Endodermal cell (in vitro differentiated cells): Measurements from ENCODE around the gene GFRA3. TPM values are rescaled to one million over a fixed set of nuclear protein-coding genes. Genes with fewer than 3 reads are reported as not detected.
"Not testable (repeated sequence)": the region's sequence is repeated elsewhere in the genome, so short reads cannot be mapped to it uniquely, and the experiment has no call there.

Experiments used
- DNase-seq: peaks from one replicate; pipeline ENCODE4 v3.0.0-alpha.2; 2017
- H3K27ac ChIP-seq: 2 replicates; pipeline ENCODE4 v1.5.1; 2013; ENCODE audit warnings: mild to moderate bottlenecking, low read depth, low read length, moderate library complexity
- H3K27me3 ChIP-seq: 2 replicates; pipeline ENCODE4 v1.6.1; 2013; ENCODE audit warnings: mild to moderate bottlenecking, low read length, moderate library complexity; ENCODE audit not compliant: insufficient read depth, control insufficient read depth, poor library complexity, severe bottlenecking
- H3K36me3 ChIP-seq: 2 replicates; pipeline ENCODE4 v1.7.0; 2013; ENCODE audit warnings: mild to moderate bottlenecking, low read length, moderate library complexity; ENCODE audit not compliant: control insufficient read depth, insufficient read depth
- H3K4me1 ChIP-seq: one replicate; pipeline ENCODE4 v1.7.0; 2013; ENCODE audit warnings: low read length; ENCODE audit not compliant: control insufficient read depth, insufficient read depth
- H3K4me3 ChIP-seq: 2 replicates; pipeline ENCODE4 v1.5.1; 2013; ENCODE audit warnings: mild to moderate bottlenecking, low read length, moderate library complexity
- H3K9ac ChIP-seq: 2 replicates; pipeline ENCODE4 v1.6.1; 2013; ENCODE audit warnings: mild to moderate bottlenecking, low read length, moderate library complexity; ENCODE audit not compliant: poor library complexity, severe bottlenecking; ENCODE audit errors: extremely low read depth
- H3K9me3 ChIP-seq: 2 replicates; pipeline ENCODE4 v1.6.1; 2013; ENCODE audit warnings: mild to moderate bottlenecking, low read length, moderate library complexity; ENCODE audit not compliant: control insufficient read depth
- H3K27ac Mint-ChIP-seq: 2 replicates; pipeline ENCODE4 v1.8.0; 2020; ENCODE audit warnings: mixed read lengths
- H3K27me3 Mint-ChIP-seq: 2 replicates; pipeline ENCODE4 v1.8.0; 2021; ENCODE audit warnings: mild to moderate bottlenecking, mixed read lengths; ENCODE audit not compliant: insufficient read depth
- H3K36me3 Mint-ChIP-seq: 2 replicates; pipeline ENCODE4 v1.8.0; 2020; ENCODE audit warnings: low read depth, mixed read lengths
- H3K4me1 Mint-ChIP-seq: 2 replicates; pipeline ENCODE4 v1.8.0; 2020; ENCODE audit warnings: mixed read lengths
- H3K4me3 Mint-ChIP-seq: 2 replicates; pipeline ENCODE4 v1.8.0; 2020; ENCODE audit warnings: mild to moderate bottlenecking, moderate library complexity, mixed read lengths
- H3K9me3 Mint-ChIP-seq: 2 replicates; pipeline ENCODE4 v1.8.0; 2020; ENCODE audit warnings: mild to moderate bottlenecking, mixed read lengths
- CTCF ChIP-seq: fragments of 200-600 bp; sonication (generic); conservative IDR thresholded peaks from 2 replicates; pipeline ENCODE4 v1.5.0; 2021; ENCODE audit warnings: antibody characterized with exemption, mild to moderate bottlenecking
- WGBS, 2 experiments: methylation state at CpG; one replicate each; pipeline versions ENCODE4 v1.1.5 to v1.1.7; 2013; ENCODE audit warnings: missing lambda C conversion rate in 2 of 2, mixed read lengths in 1 of 2; ENCODE audit not compliant: insufficient coverage in 1 of 2, insufficient read length in 1 of 2; 5-methylcytosine and 5-hydroxymethylcytosine counted together
- long read RNA-seq, 4 experiments: library from polyadenylated mRNA in 2 of 4; library from RNA in 1 of 4; library from capped mRNA in 1 of 4; stranded (forward) in 3 of 4; unstranded in 1 of 4; transcript quantifications; one replicate each; pipeline ENCODE4 v2.0.0, GENCODE V29; 2020 to 2021; ENCODE audit warnings: inconsistent platforms in 1 of 4
- polyA plus RNA-seq, 2 experiments: library from polyadenylated mRNA; stranded (reverse); fragments of 50-300 nt; gene quantifications; one replicate each; pipeline ENCODE4 v1.2.3, GENCODE V29; 2013
- total RNA-seq, 2 donors: library from RNA; stranded (reverse); fragmentation: NEBNext Ultra II Directional in 1 of 2; extraction: Animal tissue kit (Norgen Biotek cat#: 25700) in 1 of 2; gene quantifications; 2 replicates in 1 of 2; 3 replicates in 1 of 2; pipeline ENCODE4 v1.2.1, GENCODE V29; 2021

Gene GFRA3
- under 1 TPM in 1 of 2 donors, not detected in 1; 0.13 TPM for total RNA-seq
- polyA plus RNA-seq (2013, experiment 1 of 2), result 2.5 TPM
- polyA plus RNA-seq (2013, experiment 2 of 2), result 1.9 TPM
- long read RNA-seq, experiment 1, result 0 reads
- long read RNA-seq, experiment 2, result 0 reads
- long read RNA-seq, experiment 3, result 0 reads
- long read RNA-seq, experiment 4, result 0 reads

DNA sequence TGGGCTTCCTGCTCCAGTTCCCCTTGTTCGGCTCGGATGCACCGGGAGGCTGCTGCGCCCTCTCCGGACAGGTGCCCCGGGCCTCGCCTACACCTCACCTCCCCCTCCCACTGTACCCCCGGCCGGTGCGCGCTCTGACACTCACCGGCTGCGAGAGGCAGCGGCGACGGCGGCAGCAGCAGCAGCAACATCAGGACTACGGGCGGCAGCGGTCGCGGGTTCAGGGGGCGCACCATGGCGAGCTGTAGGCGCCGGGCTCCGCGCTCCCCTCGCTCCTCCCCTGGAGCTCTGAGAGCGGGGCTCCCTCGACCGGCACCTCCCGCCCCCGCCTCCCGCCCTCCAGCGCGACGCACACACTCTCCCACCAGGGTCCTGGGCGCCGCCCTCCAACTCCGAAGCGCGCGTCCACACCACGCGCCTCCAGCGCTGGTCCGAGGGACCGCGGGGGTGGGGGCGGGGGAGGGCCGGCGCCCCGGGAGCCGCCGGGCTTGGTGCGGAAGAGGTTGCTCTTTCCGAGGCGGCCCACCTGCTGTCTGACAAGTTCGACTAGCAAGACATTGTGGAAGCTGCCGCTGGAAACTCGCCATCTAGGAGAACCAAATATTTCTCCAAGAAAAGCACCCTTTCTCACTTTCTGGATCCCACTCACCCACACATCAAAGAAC lies at the start of gene GFRA3:
GFRA3 (minus strand) TSS at position 433 of the 665 bp plus-strand sequence; CDS start at position 236, 197 bp downstream.
- H3K9me3 Mint-ChIP-seq, result no peaks in the 10 kb centered on the region
- DNase-seq, result peak; percentile 80
- no peak for TF ChIP-seq CTCF
- peak within 1 kb of the TSS; percentile 45 for H3K4me3 Mint-ChIP-seq
- Histone ChIP-seq H3K4me1 (no peaks in the 10 kb centered on the region), H3K9ac (no peak within 1 kb of the TSS), H3K27ac (no peak within 1 kb of the TSS), H3K27me3 (peaks cover 48% of the 10 kb centered on the region), H3K36me3 (no peaks in the 10 kb centered on the region), H3K4me3 (peak within 1 kb of the TSS; percentile 67), H3K9me3 (no peaks in the 10 kb centered on the region)
- H3K27ac Mint-ChIP-seq, result no peak within 1 kb of the TSS
- H3K4me1 Mint-ChIP-seq, result peaks cover 15% of the 10 kb centered on the region
- H3K36me3 Mint-ChIP-seq, result no peaks in the 10 kb centered on the region
- peaks cover 62% of the 10 kb centered on the region for H3K27me3 Mint-ChIP-seq
- WGBS, 2 experiments, result 3 to 8% methylated on average over 5 to 62 of the region's 62 CpGs

DNA sequence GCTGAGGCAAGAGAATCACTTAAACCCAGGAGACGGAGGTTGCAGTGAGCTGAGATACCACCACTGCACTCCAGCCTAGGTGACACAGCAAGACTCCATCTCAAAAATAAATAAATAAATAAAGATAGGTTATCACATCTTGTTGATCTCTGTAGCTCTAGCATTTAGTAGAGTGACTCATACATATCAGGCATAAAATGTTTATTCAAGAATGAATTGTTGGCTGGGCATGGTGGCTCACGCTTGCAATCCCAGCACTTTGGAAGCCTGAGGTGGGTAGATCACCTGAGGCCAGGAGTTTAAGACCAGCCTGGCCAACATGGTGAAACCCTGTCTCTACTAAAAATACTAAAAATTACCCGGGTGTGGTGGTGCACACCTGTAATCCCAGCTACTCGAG lies 43.8 kb upstream of the GFRA3 start:
- peaks cover 27% of the 10 kb centered on the region for H3K36me3 Mint-ChIP-seq
- H3K27me3 Mint-ChIP-seq, DNase-seq, H3K9me3 Mint-ChIP-seq, H3K4me3 ChIP-seq, H3K27me3 ChIP-seq, H3K9ac ChIP-seq, H3K27ac ChIP-seq, H3K4me1 ChIP-seq, H3K4me1 Mint-ChIP-seq, H3K4me3 Mint-ChIP-seq, H3K27ac Mint-ChIP-seq, H3K9me3 ChIP-seq: not testable (repeated sequence)
- WGBS, 2 experiments, result 96 to 100% methylated on average over 3 to 4 of the region's 4 CpGs
- peaks cover 18% of the 10 kb centered on the region for H3K36me3 ChIP-seq

GRCh38 chr5:138316355-138316754 lies 41.9 kb upstream of the GFRA3 start:
- H3K36me3 ChIP-seq, result peaks cover 31% of the 10 kb centered on the region
- no peak overlapping the region for H3K9ac ChIP-seq
- no peak for TF ChIP-seq CTCF
- no peaks in the 10 kb centered on the region for H3K27me3 ChIP-seq
- peaks cover 43% of the 10 kb centered on the region for H3K36me3 Mint-ChIP-seq
- no peaks in the 10 kb centered on the region for H3K4me1 Mint-ChIP-seq
- H3K9me3 Mint-ChIP-seq, result no peaks in the 10 kb centered on the region
- no peak overlapping the region for H3K4me3 ChIP-seq
- peak; percentile 64 for DNase-seq
- H3K4me3 Mint-ChIP-seq, result no peak overlapping the region
- WGBS, 2 experiments, result 80 to 85% methylated on average over 2 to 3 of the region's 3 CpGs
- H3K9me3 ChIP-seq, result peaks cover 3% of the 10 kb centered on the region
- H3K27ac Mint-ChIP-seq, result peak overlapping the region; percentile 23
- H3K4me1 ChIP-seq, result no peaks in the 10 kb centered on the region
- H3K27ac ChIP-seq, result no peak overlapping the region
- H3K27me3 Mint-ChIP-seq, result no peaks in the 10 kb centered on the region
